Measurements from ENCODE around the gene ERBB4.

Gene ERBB4

GRCh38 chr2:212088353-212088752 is 450.2 kb downstream of the ERBB4 start:
- no peak for DNase-seq (ENCODE audit: low read depth in 1 of 2, low spot score in 1 of 2)

- DNase-seq (ENCODE audit: low read depth in 1 of 2, low spot score in 1 of 2), result no peak
These were observed 455.1 kb downstream of the ERBB4 start for GRCh38 chr2:212083492-212083891.

- no peak for DNase-seq (ENCODE audit: low read depth in 1 of 2, low spot score in 1 of 2)
These were observed 460.5 kb downstream of the ERBB4 start for GRCh38 chr2:212078103-212078502.

- DNase-seq (ENCODE audit: low read depth in 1 of 2, low spot score in 1 of 2), result no peak
These were observed 462.1 kb downstream of the ERBB4 start for GRCh38 chr2:212076456-212076855.

- no peak for DNase-seq (ENCODE audit: low read depth in 1 of 2, low spot score in 1 of 2)
These were observed 465.2 kb downstream of the ERBB4 start for GRCh38 chr2:212073360-212073759.

- DNase-seq (ENCODE audit: low read depth in 1 of 2, low spot score in 1 of 2), result no peak
These were observed 472.1 kb downstream of the ERBB4 start for GRCh38 chr2:212066546-212066945.

GRCh38 chr2:212064318-212064717 is 474.3 kb downstream of the ERBB4 start:
- no peak for DNase-seq (ENCODE audit: low read depth in 1 of 2, low spot score in 1 of 2)

GRCh38 chr2:212052412-212053159 is 486.0 kb downstream of the ERBB4 start:
- DNase-seq (ENCODE audit: low read depth in 1 of 2, low spot score in 1 of 2), result no peak

GRCh38 chr2:212050871-212051270 is 487.7 kb downstream of the ERBB4 start:
- DNase-seq (ENCODE audit: low read depth in 1 of 2, low spot score in 1 of 2), result no peak

GRCh38 chr2:212042562-212042961 is 496.0 kb downstream of the ERBB4 start:
- no peak for DNase-seq (ENCODE audit: low read depth in 1 of 2, low spot score in 1 of 2)

- no peak for DNase-seq (ENCODE audit: low read depth in 1 of 2, low spot score in 1 of 2)
These were observed 501.5 kb downstream of the ERBB4 start for GRCh38 chr2:212037062-212037461.

- no peak for DNase-seq (ENCODE audit: low read depth in 1 of 2, low spot score in 1 of 2)
These were observed 503.6 kb downstream of the ERBB4 start for GRCh38 chr2:212034841-212035585.

- DNase-seq (ENCODE audit: low read depth in 1 of 2, low spot score in 1 of 2), result no peak
These were observed 504.7 kb downstream of the ERBB4 start for GRCh38 chr2:212033888-212034287.

- DNase-seq (ENCODE audit: low read depth in 1 of 2, low spot score in 1 of 2), result no peak
These were observed 505.9 kb downstream of the ERBB4 start for GRCh38 chr2:212032536-212033219.

GRCh38 chr2:212032032-212032431 is 506.6 kb downstream of the ERBB4 start:
- no peak for DNase-seq (ENCODE audit: low read depth in 1 of 2, low spot score in 1 of 2)

- no peak for DNase-seq (ENCODE audit: low read depth in 1 of 2, low spot score in 1 of 2)
These were observed 507.9 kb downstream of the ERBB4 start for GRCh38 chr2:212030709-212031108.

GRCh38 chr2:212028798-212029394 is 509.7 kb downstream of the ERBB4 start:
- no peak for DNase-seq (ENCODE audit: low read depth in 1 of 2, low spot score in 1 of 2)

GRCh38 chr2:212027681-212028628 is 510.6 kb downstream of the ERBB4 start:
- DNase-seq (ENCODE audit: low read depth in 1 of 2, low spot score in 1 of 2), result no peak

GRCh38 chr2:212024040-212024439 is 514.6 kb downstream of the ERBB4 start:
- DNase-seq (ENCODE audit: low read depth in 1 of 2, low spot score in 1 of 2), result no peak

- DNase-seq (ENCODE audit: low read depth in 1 of 2, low spot score in 1 of 2), result no peak
These were observed 515.6 kb downstream of the ERBB4 start for GRCh38 chr2:212022966-212023365.
